NCI-H1694 (cell line): Measurements from ENCODE around the gene SMO.
"Not testable (repeated sequence)": the region's sequence is repeated elsewhere in the genome, so short reads cannot be mapped to it uniquely, and the experiment has no call there.

Experiments
- DNase-seq: peaks from one replicate; lab custom pipeline; 2025; lab: John Stamatoyannopoulos, UW

Gene SMO

GRCh38 chr7:129209067-129209926 lies 20.9 kb downstream of the SMO start:
- DNase-seq: no peak

- DNase-seq: peak; percentile 69
These were observed 22.0 kb downstream of the SMO start for GRCh38 chr7:129210256-129210988.

- no peak for DNase-seq
These were observed 22.5 kb downstream of the SMO start for GRCh38 chr7:129210989-129211312.

- DNase-seq: no peak
These were observed 23.7 kb downstream of the SMO start for GRCh38 chr7:129212126-129212525.

- no peak for DNase-seq
These were observed 24.2 kb downstream of the SMO start for GRCh38 chr7:129212596-129212995.

- DNase-seq: no peak
These were observed 25.4 kb downstream of the SMO start for GRCh38 chr7:129213828-129214227.

GRCh38 chr7:129215691-129216090 lies 27.3 kb downstream of the SMO start:
- not testable (repeated sequence) for DNase-seq

- DNase-seq: not testable (repeated sequence)
These were observed 27.8 kb downstream of the SMO start for GRCh38 chr7:129216101-129216715.

- DNase-seq: not testable (repeated sequence)
These were observed 28.5 kb downstream of the SMO start for GRCh38 chr7:129216821-129217416.

GRCh38 chr7:129218514-129219062 lies 30.2 kb downstream of the SMO start:
- peak; percentile 78 for DNase-seq

- DNase-seq: not testable (repeated sequence)
These were observed 30.7 kb downstream of the SMO start for GRCh38 chr7:129219166-129219565.

GRCh38 chr7:129222064-129222463 lies 33.6 kb downstream of the SMO start:
- no peak for DNase-seq

GRCh38 chr7:129224251-129225205 lies 36.1 kb downstream of the SMO start, which contains the start of gene AHCYL2:
TSS of gene AHCYL2 (plus strand) at chr7:129225030.
- peak; percentile 92 for DNase-seq

- DNase-seq: no peak
These were observed 36.9 kb downstream of the SMO start for GRCh38 chr7:129225206-129225930.

- no peak for DNase-seq
These were observed 37.6 kb downstream of the SMO start for GRCh38 chr7:129225931-129226572.

- DNase-seq: no peak
These were observed 39.5 kb downstream of the SMO start for GRCh38 chr7:129227646-129228578.

- no peak for DNase-seq
These were observed 40.2 kb downstream of the SMO start for GRCh38 chr7:129228633-129229032.

GRCh38 chr7:129231666-129232065 lies 43.2 kb downstream of the SMO start:
- no peak for DNase-seq

- no peak for DNase-seq
These were observed 50.1 kb downstream of the SMO start for GRCh38 chr7:129238546-129238945.
